Left lung (tissue), 10 donors: Measurements from ENCODE around the gene CAPZB. TPM values are rescaled to one million over a fixed set of nuclear protein-coding genes. Genes with fewer than 3 reads are reported as not detected.

Source experiments
- ATAC-seq: fragments of 200-7000 bp; cut with Tn5 transposase; one replicate; pipeline ENCODE4 v1.9.1; 2020; ENCODE audit warnings: moderate library complexity
- DNase-seq, 4 donors: peaks; one replicate each; pipeline ENCODE4 v3.0.0-alpha.2; 2013 to 2020
- H3K27ac ChIP-seq, 2 donors: fragments of 200-600 bp; sonication (generic) in 1 of 2; one replicate each; pipeline versions ENCODE4 v1.5.0 to v1.8.0; 2020 to 2021
- H3K27me3 ChIP-seq, 2 donors: fragments of 200-600 bp; sonication (generic) in 1 of 2; one replicate each; pipeline versions ENCODE4 v1.5.0 to v1.8.0; 2020 to 2021
- H3K36me3 ChIP-seq, 2 donors: fragments of 200-600 bp; sonication (generic) in 1 of 2; one replicate each; pipeline versions ENCODE4 v1.5.0 to v1.8.0; 2020 to 2021
- H3K4me1 ChIP-seq, 2 donors: fragments of 200-600 bp; one replicate each; pipeline ENCODE4 v1.8.0; 2021
- H3K4me3 ChIP-seq, 2 donors: fragments of 200-600 bp; sonication (generic) in 1 of 2; one replicate each; pipeline versions ENCODE4 v1.5.0 to v1.8.0; 2020 to 2021; ENCODE audit warnings: mild to moderate bottlenecking in 1 of 2
- H3K9me3 ChIP-seq, 2 donors: fragments of 200-600 bp; sonication (generic) in 1 of 2; one replicate each; pipeline versions ENCODE4 v1.5.0 to v1.8.0; 2020 to 2021
- CTCF ChIP-seq, 2 donors: fragments of 200-600 bp; sonication (generic) in 1 of 2; IDR thresholded peaks; one replicate each; pipeline versions ENCODE4 v1.5.0 to v1.8.0; 2021; ENCODE audit warnings: antibody characterized with exemption in 2 of 2
- intact Hi-C, 2 donors: fragments of 100-400 bp; cut with DNase I; formaldehyde crosslinking; loops; one replicate each; pipeline versions ENCODE4 v1.11.2 to v1.14.2; 2022
- polyA plus RNA-seq, 6 donors: library from polyadenylated mRNA; unstranded; fragments of 120-200 nt; gene quantifications; one replicate each; pipeline ENCODE4 v1.2.1, GENCODE V29; 2013; ENCODE audit not compliant: insufficient read length in 6 of 6
- total RNA-seq, 2 donors: library from RNA; stranded (reverse); fragmentation: NEBNext Ultra II Directional; extraction: Animal tissue kit (Norgen Biotek cat#: 25700); gene quantifications; one replicate each; pipeline ENCODE4 v1.2.1, GENCODE V29; 2021
- donor health status: DM: no; HTN: yes; CAD: no.
- donor health status: DM: no; HTN: no; CAD: no.

Gene CAPZB
- total and polyA plus RNA-seq, 8 donors = 223 to 327 (median 256) TPM

GRCh38 chr1:19521411-19521810, 36.1 kb upstream of the CAPZB start:
- no peaks in the 10 kb centered on the region for H3K36me3 ChIP-seq
- no peak for TF ChIP-seq CTCF (IDR thresholded peaks at IDR 0.05)
- ATAC-seq (no peak), DNase-seq (no peak)
- H3K4me3 ChIP-seq = no peak overlapping the region
- H3K9me3 ChIP-seq = no peaks in the 10 kb centered on the region
- peaks cover 0 to 3% of the 10 kb centered on the region in 2 donors for H3K4me1 ChIP-seq
- H3K27me3 ChIP-seq = no peaks in the 10 kb centered on the region
- intact Hi-C loops = no loop called here
- no peak overlapping the region for H3K27ac ChIP-seq

GRCh38 chr1:19517017-19517416, 31.7 kb upstream of the CAPZB start:
- Histone ChIP-seq H3K4me3 (no peak overlapping the region), H3K36me3 (no peaks in the 10 kb centered on the region), H3K4me1 (peaks cover 0 to 3% of the 10 kb centered on the region in 2 donors), H3K27me3 (no peaks in the 10 kb centered on the region), H3K9me3 (no peaks in the 10 kb centered on the region), H3K27ac (no peak overlapping the region)
- no peak for ATAC-seq
- DNase-seq = no peak
- intact Hi-C loops = no loop called here
- TF ChIP-seq CTCF (IDR thresholded peaks at IDR 0.05) = no peak

GRCh38 chr1:19515201-19515600, 29.9 kb upstream of the CAPZB start:
- intact Hi-C loops = no loop called here
- Histone ChIP-seq H3K4me1 (peaks cover 0 to 15% of the 10 kb centered on the region in 2 donors), H3K27me3 (no peaks in the 10 kb centered on the region), H3K4me3 (no peak overlapping the region), H3K36me3 (no peaks in the 10 kb centered on the region), H3K9me3 (no peaks in the 10 kb centered on the region), H3K27ac (peak overlapping the region in 1 of 2 donors; percentile 39)
- peak in 1 of 4 donors; percentile 29 for DNase-seq
- no peak for ATAC-seq
- no peak for TF ChIP-seq CTCF (IDR thresholded peaks at IDR 0.05)

- no peak overlapping the region for H3K4me3 ChIP-seq
- no peaks in the 10 kb centered on the region for H3K36me3 ChIP-seq
- no peak for TF ChIP-seq CTCF (IDR thresholded peaks at IDR 0.05)
- DNase-seq = peak in 2 of 4 donors; percentile 85 to 91
- intact Hi-C loops = no loop called here
- ATAC-seq = peak; percentile 66
- peaks cover 0 to 20% of the 10 kb centered on the region in 2 donors for H3K4me1 ChIP-seq
- no peaks in the 10 kb centered on the region for H3K9me3 ChIP-seq
- H3K27ac ChIP-seq = peak overlapping the region in 1 of 2 donors; percentile 39
- H3K27me3 ChIP-seq = no peaks in the 10 kb centered on the region
Observed at GRCh38 chr1:19514391-19514831, 29.1 kb upstream of the CAPZB start.

- TF ChIP-seq CTCF (IDR thresholded peaks at IDR 0.05) = no peak
- ATAC-seq = no peak
- no peaks in the 10 kb centered on the region for H3K27me3 ChIP-seq
- H3K4me1 ChIP-seq = peaks cover 2 to 33% of the 10 kb centered on the region in 2 donors
- peak overlapping the region in 1 of 2 donors; percentile 13 for H3K27ac ChIP-seq
- no peaks in the 10 kb centered on the region for H3K9me3 ChIP-seq
- DNase-seq = no peak
- H3K4me3 ChIP-seq = no peak overlapping the region
- intact Hi-C loops = no loop called here
- no peaks in the 10 kb centered on the region for H3K36me3 ChIP-seq
Observed at GRCh38 chr1:19512545-19512944, 27.2 kb upstream of the CAPZB start.
